GM18508 (cell line): ENCODE measurements around the gene SFR1.
"Not testable (repeated sequence)": the region's sequence is repeated elsewhere in the genome, so short reads cannot be mapped to it uniquely, and the experiment has no call there.

ENCODE experiments used
- ATAC-seq: cut with Tn5 transposase; IDR thresholded peaks from one replicate; pipeline ENCODE4 v1.9.1; 2021; ENCODE audit warnings: moderate number of reproducible peaks; ENCODE audit not compliant: insufficient read depth, unreplicated experiment

The SFR1 gene

DNA sequence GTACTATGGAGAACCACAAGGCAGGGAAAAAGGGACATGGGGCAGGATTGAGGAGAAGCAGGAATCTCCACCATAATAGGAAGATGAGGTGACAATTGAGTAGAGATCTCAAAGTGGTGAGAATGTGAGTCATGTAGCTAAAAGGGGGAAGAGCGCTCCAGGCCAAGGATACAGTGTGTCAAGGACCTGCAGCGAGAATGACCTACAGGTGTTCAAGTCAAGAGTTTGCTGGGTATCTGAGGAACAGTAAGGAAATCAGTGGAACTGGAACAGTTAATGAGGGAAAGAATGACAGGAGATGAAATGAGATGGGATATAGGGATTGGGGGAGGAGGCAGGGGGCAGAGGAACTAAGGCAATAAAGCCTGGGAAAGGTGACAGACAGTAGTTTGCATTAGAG lies 33.6 kb downstream of the SFR1 start:
- ATAC-seq, result no peak

DNA sequence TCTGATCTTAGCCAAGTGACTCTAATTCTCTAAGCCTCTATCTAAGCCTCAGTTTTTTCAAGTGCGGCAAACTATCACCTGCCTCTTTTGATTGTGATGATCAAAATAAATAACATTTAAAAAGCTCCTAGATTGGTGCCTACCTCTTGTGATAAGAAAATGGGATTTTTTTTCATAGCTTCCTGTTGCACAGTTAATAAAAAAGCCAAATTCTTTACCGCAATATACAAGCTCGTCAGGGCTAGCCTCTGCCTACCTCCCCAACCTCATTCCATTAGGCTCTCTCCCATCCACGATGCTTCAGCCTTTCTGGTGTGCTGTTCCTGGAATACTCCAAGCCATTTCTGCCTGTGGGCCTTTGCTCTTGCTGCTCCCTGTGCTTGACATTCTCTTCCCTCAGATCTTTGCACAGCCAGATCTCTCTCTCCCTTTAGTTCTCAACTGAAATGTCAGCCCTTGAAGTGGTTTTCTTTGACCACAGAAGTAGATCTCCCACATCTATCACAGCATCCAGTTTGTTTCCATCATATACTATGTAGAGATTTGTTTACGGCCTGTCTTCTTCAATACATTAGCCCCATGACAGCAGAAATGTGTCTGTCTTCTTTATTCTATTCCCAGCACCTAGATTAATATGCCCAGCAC lies 48.8 kb downstream of the SFR1 start:
- no peak for ATAC-seq

DNA sequence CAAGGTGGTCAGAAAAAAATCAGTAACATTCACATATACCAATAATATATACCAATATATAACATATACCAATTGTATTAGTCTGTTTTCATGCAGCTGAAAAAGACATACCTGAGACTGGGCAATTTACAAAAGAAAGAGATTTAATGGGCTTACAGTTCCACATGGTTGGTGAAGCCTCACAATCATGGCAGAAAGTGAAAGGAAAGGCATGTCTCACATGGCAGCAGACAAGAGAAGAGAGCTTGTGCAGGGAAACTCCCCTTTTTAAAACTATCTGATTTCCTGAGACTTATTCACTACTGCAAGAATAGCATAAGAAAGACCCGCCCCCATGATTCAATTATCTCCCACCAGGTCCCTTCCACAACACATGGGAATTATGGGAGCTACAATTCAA lies 52.2 kb downstream of the SFR1 start:
- ATAC-seq, result not testable (repeated sequence)
